Measurements from ENCODE around the gene CBX8. TPM values are rescaled to one million over a fixed set of nuclear protein-coding genes. Genes with fewer than 3 reads are reported as not detected.

Gene CBX8
- total RNA-seq, 1 experiment from 2014 or later, result 36.6 TPM

- POLR2A ChIA-PET, result no interaction called here
- intact Hi-C loops (cut with micrococcal nuclease; ENCODE audit: unreplicated experiment), result no loop called here
- no peaks in the 10 kb centered on the region for H3K9me3 Mint-ChIP-seq (ENCODE audit: unreplicated experiment)
These were observed 25.6 kb downstream of the CBX8 start for GRCh38 chr17:79771276-79771675.

GRCh38 chr17:79769570-79770506 lies 27.0 kb downstream of the CBX8 start:
- H3K27me3 Mint-ChIP-seq (ENCODE audit: insufficient read depth, unreplicated experiment), result no peaks in the 10 kb centered on the region
- intact Hi-C loops (cut with micrococcal nuclease; ENCODE audit: unreplicated experiment), result no loop called here

More at GRCh38 chr17:79771276-79771675, 25.6 kb downstream of the CBX8 start:
- Histone ChIP-seq H3K9me3 (no peaks in the 10 kb centered on the region), H3K36me3 (ENCODE audit: control insufficient read depth, insufficient read depth, low read length) (no peaks in the 10 kb centered on the region), H3K27me3 (replicated peaks; ENCODE audit: control insufficient read depth, insufficient read depth, low read length) (no peaks in the 10 kb centered on the region), H3K4me3 (ENCODE audit: low read depth, low read length) (no peak overlapping the region), H3K4me1 (peaks cover 5% of the 10 kb centered on the region)
- H3K27ac Mint-ChIP-seq (ENCODE audit: unreplicated experiment), result no peak overlapping the region
- BruUV-seq (replicated peaks), result no TSS peak
- no peaks in the 10 kb centered on the region for H3K36me3 Mint-ChIP-seq (ENCODE audit: insufficient read depth, unreplicated experiment)
- no peak overlapping the region for H3K4me3 Mint-ChIP-seq (ENCODE audit: unreplicated experiment)
- CTCF ChIA-PET, result interaction anchor here (0.6 kb wide), 1 partner anchor 66 kb away, joined by 6 read pairs; no protein-coding TSS in a partner anchor
- H3K4me1 Mint-ChIP-seq (ENCODE audit: low read depth, unreplicated experiment), result peaks cover 9% of the 10 kb centered on the region
- H3K27me3 Mint-ChIP-seq (ENCODE audit: insufficient read depth, unreplicated experiment), result no peaks in the 10 kb centered on the region
- TF ChIP-seq CTCF (IDR thresholded peaks at IDR 0.05; ENCODE audit: insufficient read depth in 1 of 2, low read depth in 1 of 2, low read length in 1 of 2, severe bottlenecking in 1 of 2, unreplicated experiment in 1 of 2), result no peak
- no peak for DNase-seq

GRCh38 chr17:79765708-79766107 lies 31.2 kb downstream of the CBX8 start:
- Histone ChIP-seq H3K36me3 (ENCODE audit: control insufficient read depth, insufficient read depth, low read length) (no peaks in the 10 kb centered on the region), H3K9me3 (no peaks in the 10 kb centered on the region), H3K4me1 (no peaks in the 10 kb centered on the region), H3K27me3 (replicated peaks; ENCODE audit: control insufficient read depth, insufficient read depth, low read length) (no peaks in the 10 kb centered on the region), H3K4me3 (ENCODE audit: low read depth, low read length) (no peak overlapping the region)
- H3K36me3 Mint-ChIP-seq (ENCODE audit: insufficient read depth, unreplicated experiment), result no peaks in the 10 kb centered on the region
- no peaks in the 10 kb centered on the region for H3K4me1 Mint-ChIP-seq (ENCODE audit: low read depth, unreplicated experiment)
- no peaks in the 10 kb centered on the region for H3K27me3 Mint-ChIP-seq (ENCODE audit: insufficient read depth, unreplicated experiment)
- no peaks in the 10 kb centered on the region for H3K9me3 Mint-ChIP-seq (ENCODE audit: unreplicated experiment)
- DNase-seq, result no peak
- POLR2A ChIA-PET, result no interaction called here
- H3K4me3 Mint-ChIP-seq (ENCODE audit: unreplicated experiment), result no peak overlapping the region
- no peak overlapping the region for H3K27ac Mint-ChIP-seq (ENCODE audit: unreplicated experiment)
- no peak for TF ChIP-seq CTCF (IDR thresholded peaks at IDR 0.05; ENCODE audit: insufficient read depth in 1 of 2, low read depth in 1 of 2, low read length in 1 of 2, severe bottlenecking in 1 of 2, unreplicated experiment in 1 of 2)
- no TSS peak for BruUV-seq (replicated peaks)
- CTCF ChIA-PET, result no interaction called here
- intact Hi-C loops (cut with micrococcal nuclease; ENCODE audit: unreplicated experiment), result no loop called here

More at GRCh38 chr17:79769570-79770506, 27.0 kb downstream of the CBX8 start:
- CTCF ChIA-PET, result no interaction called here
- Histone ChIP-seq H3K27me3 (replicated peaks; ENCODE audit: control insufficient read depth, insufficient read depth, low read length) (no peaks in the 10 kb centered on the region), H3K36me3 (ENCODE audit: control insufficient read depth, insufficient read depth, low read length) (no peaks in the 10 kb centered on the region), H3K4me1 (no peaks in the 10 kb centered on the region), H3K9me3 (no peaks in the 10 kb centered on the region), H3K4me3 (ENCODE audit: low read depth, low read length) (no peak overlapping the region)
- DNase-seq, result no peak
- POLR2A ChIA-PET, result no interaction called here
- Mint-ChIP-seq H3K9me3 (ENCODE audit: unreplicated experiment) (no peaks in the 10 kb centered on the region), H3K4me1 (ENCODE audit: low read depth, unreplicated experiment) (no peaks in the 10 kb centered on the region), H3K36me3 (ENCODE audit: insufficient read depth, unreplicated experiment) (no peaks in the 10 kb centered on the region), H3K4me3 (ENCODE audit: unreplicated experiment) (no peak overlapping the region), H3K27ac (ENCODE audit: unreplicated experiment) (no peak overlapping the region)
- no TSS peak for BruUV-seq (replicated peaks)
- no peak for TF ChIP-seq CTCF (IDR thresholded peaks at IDR 0.05; ENCODE audit: insufficient read depth in 1 of 2, low read depth in 1 of 2, low read length in 1 of 2, severe bottlenecking in 1 of 2, unreplicated experiment in 1 of 2)

Data from Caco-2 (cell line).